PFSK-1 (cell line): ENCODE results near the gene MLC1.

Source experiments
- FOXP2 ChIP-seq: optimal IDR thresholded peaks from 2 replicates; pipeline ENCODE3; 2011; ENCODE audit warnings: borderline replicate concordance, control low read depth, inconsistent platforms; ENCODE audit not compliant: insufficient read depth; ENCODE audit errors: extremely low read length, extremely low read depth
- POLR2AphosphoS5 ChIP-seq: IDR thresholded peaks from 2 replicates; pipeline ENCODE4 v1.6.1; 2012; ENCODE audit warnings: low read depth, mild to moderate bottlenecking, control low read depth, low read length, moderate library complexity
- REST ChIP-seq, 2 experiments: IDR thresholded peaks; 2 replicates each; pipeline versions ENCODE4 v1.6.1 to v1.8.0; 2011 to 2012; ENCODE audit warnings: low read depth in 2 of 2, low read length in 2 of 2, control low read depth in 1 of 2, inconsistent platforms in 1 of 2, mild to moderate bottlenecking in 1 of 2, moderate library complexity in 1 of 2; ENCODE audit not compliant: insufficient read depth in 1 of 2
- SIN3A ChIP-seq: IDR thresholded peaks from 2 replicates; pipeline ENCODE4 v1.6.1; 2012; ENCODE audit warnings: mild to moderate bottlenecking, low read length, moderate library complexity, borderline replicate concordance; ENCODE audit not compliant: insufficient read depth
- TAF1 ChIP-seq: IDR thresholded peaks from 2 replicates; pipeline ENCODE4 v1.6.1; 2012; ENCODE audit warnings: low read length, control low read depth, borderline replicate concordance; ENCODE audit not compliant: insufficient read depth

MLC1 gene

GRCh38 chr22:50062509-50063135 is 22.6 kb downstream of the MLC1 start:
- TF ChIP-seq REST (IDR thresholded peaks at IDR 0.05; ENCODE audit: insufficient read depth in 1 of 2, low read depth in 2 of 2, low read length in 2 of 2): no peak
- TF ChIP-seq POLR2AphosphoS5: no peak
- no peak for TF ChIP-seq SIN3A
- no peak for TF ChIP-seq TAF1
- TF ChIP-seq FOXP2: no peak

GRCh38 chr22:50061824-50062355 is 23.3 kb downstream of the MLC1 start:
- TF ChIP-seq POLR2AphosphoS5 (no peak), SIN3A (no peak), REST (IDR thresholded peaks at IDR 0.05; ENCODE audit: insufficient read depth in 1 of 2, low read depth in 2 of 2, low read length in 2 of 2) (no peak), TAF1 (no peak), FOXP2 (no peak)

DNA sequence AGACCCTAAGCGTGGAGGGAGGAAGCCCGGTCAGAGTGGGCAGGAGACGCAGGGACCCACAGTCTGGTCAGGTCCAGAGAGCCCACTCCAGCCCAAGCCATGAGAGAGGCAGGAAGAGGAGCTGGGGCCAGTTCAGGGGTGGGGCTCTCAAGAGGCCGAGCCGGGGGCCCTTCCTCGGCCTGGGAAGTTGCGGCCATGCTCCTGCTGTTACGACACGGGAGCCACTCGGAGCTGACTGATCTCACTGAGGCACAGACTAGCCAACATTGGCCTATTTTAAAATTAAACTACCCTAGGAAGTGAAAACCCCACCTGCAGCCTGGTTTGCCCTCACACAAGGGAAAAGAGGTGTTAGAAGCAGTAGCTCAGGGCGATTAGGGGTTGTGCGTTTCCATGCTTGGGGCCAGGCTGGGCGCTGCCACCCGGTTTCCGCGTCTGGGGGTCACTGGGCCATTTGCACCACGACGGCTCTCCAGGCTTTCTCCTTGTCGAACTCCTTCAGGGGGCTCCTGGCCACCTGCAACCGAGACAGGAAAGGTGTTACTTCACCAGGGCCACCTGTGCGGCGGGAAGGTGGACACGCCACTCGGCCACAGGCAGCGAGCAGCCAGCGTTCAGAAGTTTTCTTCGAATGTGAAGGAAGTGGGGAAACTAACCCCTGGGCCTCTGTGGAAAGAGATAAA is 23.9 kb downstream of the MLC1 start:
- TF ChIP-seq REST (IDR thresholded peaks at IDR 0.05; ENCODE audit: insufficient read depth in 1 of 2, low read depth in 2 of 2, low read length in 2 of 2) (no peak), TAF1 (no peak), POLR2AphosphoS5 (no peak), SIN3A (no peak), FOXP2 (no peak)

GRCh38 chr22:50060441-50061140 is 24.6 kb downstream of the MLC1 start:
- no peak for TF ChIP-seq TAF1
- no peak for TF ChIP-seq POLR2AphosphoS5
- no peak for TF ChIP-seq FOXP2
- TF ChIP-seq REST (IDR thresholded peaks at IDR 0.05; ENCODE audit: insufficient read depth in 1 of 2, low read depth in 2 of 2, low read length in 2 of 2): no peak
- TF ChIP-seq SIN3A: no peak
